GM12878 (cell line): ENCODE results near the gene TIPARP.

Experiments used
- EP300 ChIP-seq, 2 experiments: fragments of 150-350 bp in 1 of 2; IDR thresholded peaks; 2 replicates each; pipeline ENCODE4 v1.6.1; 2011 to 2012; ENCODE audit warnings: low read depth in 2 of 2, low read length in 2 of 2, borderline replicate concordance in 1 of 2, improper control_type of control experiment in 1 of 2, inconsistent platforms in 1 of 2; ENCODE audit not compliant: control insufficient read depth in 1 of 2
- GABPA ChIP-seq: IDR thresholded peaks from 2 replicates; pipeline ENCODE4 v1.6.1; 2014; ENCODE audit warnings: antibody characterized with exemption, low read depth, mild to moderate bottlenecking, inconsistent platforms
- POLR2AphosphoS5 ChIP-seq: IDR thresholded peaks from 2 replicates; pipeline ENCODE4 v1.6.1; 2011; ENCODE audit warnings: mild to moderate bottlenecking, low read length, inconsistent platforms
- RAD51 ChIP-seq: fragments of 450-650 bp; IDR thresholded peaks from 2 replicates; pipeline ENCODE4 v1.6.1; 2016; ENCODE audit warnings: moderate library complexity, mild to moderate bottlenecking, inconsistent platforms
- TF ChIP-seq, protein P1 (sequence below), 3 experiments: IDR thresholded peaks in 2 of 3; conservative IDR thresholded peaks in 1 of 3; 2 replicates each; pipeline ENCODE4 v1.5.1; 2011; ENCODE audit warnings: low read depth in 3 of 3, low read length in 3 of 3, mild to moderate bottlenecking in 3 of 3, control low read depth in 2 of 3, moderate library complexity in 2 of 3, inconsistent platforms in 1 of 3, mixed read lengths in 1 of 3; ENCODE audit not compliant: control insufficient read depth in 2 of 3, insufficient read depth in 1 of 3; ENCODE audit errors: extremely low read depth in 1 of 3

GRCh38 chr3:156677536-156677935, 3.1 kb downstream of the TIPARP start:
- TF ChIP-seq, protein P1, sequence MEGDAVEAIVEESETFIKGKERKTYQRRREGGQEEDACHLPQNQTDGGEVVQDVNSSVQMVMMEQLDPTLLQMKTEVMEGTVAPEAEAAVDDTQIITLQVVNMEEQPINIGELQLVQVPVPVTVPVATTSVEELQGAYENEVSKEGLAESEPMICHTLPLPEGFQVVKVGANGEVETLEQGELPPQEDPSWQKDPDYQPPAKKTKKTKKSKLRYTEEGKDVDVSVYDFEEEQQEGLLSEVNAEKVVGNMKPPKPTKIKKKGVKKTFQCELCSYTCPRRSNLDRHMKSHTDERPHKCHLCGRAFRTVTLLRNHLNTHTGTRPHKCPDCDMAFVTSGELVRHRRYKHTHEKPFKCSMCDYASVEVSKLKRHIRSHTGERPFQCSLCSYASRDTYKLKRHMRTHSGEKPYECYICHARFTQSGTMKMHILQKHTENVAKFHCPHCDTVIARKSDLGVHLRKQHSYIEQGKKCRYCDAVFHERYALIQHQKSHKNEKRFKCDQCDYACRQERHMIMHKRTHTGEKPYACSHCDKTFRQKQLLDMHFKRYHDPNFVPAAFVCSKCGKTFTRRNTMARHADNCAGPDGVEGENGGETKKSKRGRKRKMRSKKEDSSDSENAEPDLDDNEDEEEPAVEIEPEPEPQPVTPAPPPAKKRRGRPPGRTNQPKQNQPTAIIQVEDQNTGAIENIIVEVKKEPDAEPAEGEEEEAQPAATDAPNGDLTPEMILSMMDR (IDR thresholded peaks at IDR 0.05 in 2 of 3, conservative IDR thresholded peaks at IDR 0.05 in 1 of 3; ENCODE audit: control insufficient read depth in 2 of 3, extremely low read depth in 1 of 3, insufficient read depth in 1 of 3, low read depth in 3 of 3, low read length in 3 of 3) = no peak
- TF ChIP-seq EP300 (IDR thresholded peaks at IDR 0.05; ENCODE audit: borderline replicate concordance in 1 of 2, control insufficient read depth in 1 of 2, low read depth in 2 of 2, low read length in 2 of 2) (no peak), RAD51 (no peak), GABPA (no peak), POLR2AphosphoS5 (no peak; the same call in 1 of the 2 replicates)
